Cardiac fibroblast (primary cell): ENCODE results near the gene LTBP2.

Experiments used
- DNase-seq, 2 donors: peaks; one replicate each; pipeline versions ENCODE4 v3.0.0 to v3.0.0-alpha.2; 2010; ENCODE audit warnings: low read depth in 2 of 2
- H3K4me3 ChIP-seq, 2 donors: replicated peaks in 1 of 2; 1 replicate in 1 of 2; 2 replicates in 1 of 2; pipeline ENCODE4 v1.5.1; 2011; ENCODE audit warnings: low read depth in 2 of 2, low read length in 2 of 2, mild to moderate bottlenecking in 2 of 2, moderate library complexity in 1 of 2
- CTCF ChIP-seq: IDR thresholded peaks from one replicate; pipeline ENCODE4 v1.5.1; 2011; ENCODE audit warnings: low read depth, mild to moderate bottlenecking, low read length, inconsistent platforms

The LTBP2 gene

GRCh38 chr14:74567646-74568379, 44.2 kb downstream of the LTBP2 start:
- no peak for DNase-seq
- TF ChIP-seq CTCF, result no peak
- no peak overlapping the region for H3K4me3 ChIP-seq

- DNase-seq, result no peak
- no peak for TF ChIP-seq CTCF
- H3K4me3 ChIP-seq, result no peak overlapping the region
Measured at GRCh38 chr14:74567219-74567618, 44.8 kb downstream of the LTBP2 start.

GRCh38 chr14:74566174-74567141, 45.6 kb downstream of the LTBP2 start:
- TF ChIP-seq CTCF, result no peak
- DNase-seq, result peak; percentile 29 to 57
- H3K4me3 ChIP-seq, result no peak overlapping the region

- peak in 1 of 2 donors; percentile 34 for DNase-seq
- TF ChIP-seq CTCF, result no peak
Measured at GRCh38 chr14:74563586-74564159, 48.4 kb downstream of the LTBP2 start.

GRCh38 chr14:74563233-74563585, 48.8 kb downstream of the LTBP2 start:
- peak; percentile 61 to 80 for DNase-seq
- TF ChIP-seq CTCF, result no peak
- no peak overlapping the region for H3K4me3 ChIP-seq

More at GRCh38 chr14:74563586-74564159, 48.4 kb downstream of the LTBP2 start:
- H3K4me3 ChIP-seq, result no peak overlapping the region

GRCh38 chr14:74562515-74563232, 49.4 kb downstream of the LTBP2 start:
- no peak for DNase-seq
- TF ChIP-seq CTCF, result no peak
- no peak overlapping the region for H3K4me3 ChIP-seq
